HG03108 (cell line): ENCODE results near the gene LONP1.

ENCODE experiments used
- ATAC-seq: cut with Tn5 transposase; IDR thresholded peaks from one replicate; pipeline ENCODE4 v1.9.1; 2021; ENCODE audit warnings: moderate library complexity; ENCODE audit not compliant: unreplicated experiment

Gene LONP1

GRCh38 chr19:5679289-5680083 is 40.5 kb downstream of the LONP1 start:
- no peak for ATAC-seq

GRCh38 chr19:5678071-5678718 is 41.8 kb downstream of the LONP1 start:
- no peak for ATAC-seq

- ATAC-seq: no peak
Observed at GRCh38 chr19:5677580-5677979, 42.4 kb downstream of the LONP1 start.

- no peak for ATAC-seq
Observed at GRCh38 chr19:5677136-5677535, 42.8 kb downstream of the LONP1 start.

- ATAC-seq: no peak
Observed at GRCh38 chr19:5676772-5677105, 43.2 kb downstream of the LONP1 start.

GRCh38 chr19:5676105-5676771 is 43.7 kb downstream of the LONP1 start:
- no peak for ATAC-seq

GRCh38 chr19:5674714-5675113 is 45.2 kb downstream of the LONP1 start:
- no peak for ATAC-seq

- no peak for ATAC-seq
Observed at GRCh38 chr19:5673752-5674151, 46.2 kb downstream of the LONP1 start.

GRCh38 chr19:5672708-5673459 is 47.1 kb downstream of the LONP1 start:
- no peak for ATAC-seq

- ATAC-seq: no peak
Observed at GRCh38 chr19:5671600-5671999, 48.3 kb downstream of the LONP1 start.

- ATAC-seq: no peak
Observed at GRCh38 chr19:5669212-5669611, 50.7 kb downstream of the LONP1 start.

- no peak for ATAC-seq
Observed at GRCh38 chr19:5667751-5668271, 52.1 kb downstream of the LONP1 start.

- no peak for ATAC-seq
Observed at GRCh38 chr19:5666921-5667610, 52.9 kb downstream of the LONP1 start.

GRCh38 chr19:5665781-5666513 is 54.0 kb downstream of the LONP1 start:
- no peak for ATAC-seq

GRCh38 chr19:5664515-5664914 is 55.4 kb downstream of the LONP1 start:
- no peak for ATAC-seq

GRCh38 chr19:5663904-5664303 is 56.0 kb downstream of the LONP1 start:
- ATAC-seq: no peak

- no peak for ATAC-seq
Observed at GRCh38 chr19:5661483-5661882, 58.5 kb downstream of the LONP1 start.

- ATAC-seq: no peak
Observed at GRCh38 chr19:5655412-5655811, 64.5 kb downstream of the LONP1 start.

GRCh38 chr19:5654931-5655330 is 65.0 kb downstream of the LONP1 start:
- no peak for ATAC-seq

GRCh38 chr19:5652261-5652660 is 67.7 kb downstream of the LONP1 start:
- ATAC-seq: no peak
